SK-N-SH treated with all-trans-retinoic acid at 6 μM for 48 hours (cell line): ENCODE results near the gene PSMB11.

Experiments used
- ATAC-seq: fragments of 200-7000 bp; cut with Tn5 transposase; 3 replicates; pipeline ENCODE4 v1.9.1; 2020; ENCODE audit warnings: mild to moderate bottlenecking, moderate library complexity
- ARNTL ChIP-seq: fragments of 450-650 bp; formaldehyde crosslinking; IDR thresholded peaks from 2 replicates; pipeline ENCODE4 v1.5.0; 2020; ENCODE audit warnings: low read depth, mild to moderate bottlenecking, moderate library complexity, borderline replicate concordance
- BACH2 ChIP-seq: fragments of 250-450 bp; sonication (Bioruptor Pico); IDR thresholded peaks from 2 replicates; pipeline ENCODE4 v1.9.0; 2021; ENCODE audit warnings: mild to moderate bottlenecking, borderline replicate concordance
- CREB5 ChIP-seq: fragments of 250-450 bp; sonication (Bioruptor Pico); IDR thresholded peaks from 2 replicates; pipeline ENCODE4 v1.5.1; 2020; ENCODE audit warnings: low read depth, mild to moderate bottlenecking, moderate library complexity
- CSDC2 ChIP-seq: fragments of 250-450 bp; sonication (Bioruptor Pico); IDR thresholded peaks from 2 replicates; pipeline ENCODE4 v1.5.0; 2020; ENCODE audit warnings: mild to moderate bottlenecking, moderate library complexity
- CSRNP3 ChIP-seq: fragments of 250-450 bp; sonication (Bioruptor Pico); IDR thresholded peaks from 2 replicates; pipeline ENCODE4 v1.5.1; 2021; ENCODE audit warnings: mild to moderate bottlenecking, moderate library complexity
- ESRRG ChIP-seq: fragments of 250-450 bp; sonication (Bioruptor Pico); IDR thresholded peaks from 2 replicates; pipeline ENCODE4 v1.6.1; 2021; ENCODE audit warnings: mild to moderate bottlenecking
- GLIS3 ChIP-seq: fragments of 250-450 bp; sonication (Bioruptor Pico); IDR thresholded peaks from 2 replicates; pipeline ENCODE4 v1.5.0; 2020; ENCODE audit warnings: mild to moderate bottlenecking, moderate library complexity
- ISL1 ChIP-seq: fragments of 250-450 bp; sonication (Bioruptor Pico); IDR thresholded peaks from 2 replicates; pipeline ENCODE4 v2.1.2; 2022; ENCODE audit warnings: mild to moderate bottlenecking, moderate library complexity
- OSR1 ChIP-seq: fragments of 250-450 bp; sonication (Bioruptor Pico); IDR thresholded peaks from 2 replicates; pipeline ENCODE4 v1.8.0; 2022; ENCODE audit warnings: moderate library complexity, mild to moderate bottlenecking, inconsistent platforms
- PATZ1 ChIP-seq: fragments of 250-450 bp; sonication (Bioruptor Pico); IDR thresholded peaks from 2 replicates; pipeline ENCODE4 v1.8.0; 2020; ENCODE audit warnings: mild to moderate bottlenecking, moderate library complexity, borderline replicate concordance
- POU6F1 ChIP-seq: fragments of 250-450 bp; sonication (Bioruptor Pico); IDR thresholded peaks from 2 replicates; pipeline ENCODE4 v1.8.0; 2021; ENCODE audit warnings: low read depth, mild to moderate bottlenecking, moderate library complexity, borderline replicate concordance
- PPARA ChIP-seq: fragments of 250-450 bp; sonication (Bioruptor Pico); IDR thresholded peaks from 2 replicates; pipeline ENCODE4 v1.5.0; 2020; ENCODE audit warnings: mild to moderate bottlenecking, borderline replicate concordance
- RARB ChIP-seq: fragments of 250-450 bp; sonication (Bioruptor Pico); IDR thresholded peaks from 2 replicates; pipeline ENCODE4 v1.8.0; 2021; ENCODE audit warnings: mild to moderate bottlenecking, moderate library complexity
- SNAI2 ChIP-seq: fragments of 250-450 bp; sonication (Bioruptor Pico); IDR thresholded peaks from 2 replicates; pipeline ENCODE4 v1.5.0; 2020; ENCODE audit warnings: mild to moderate bottlenecking, moderate library complexity
- TCF4 ChIP-seq: fragments of 250-450 bp; sonication (Bioruptor Pico); IDR thresholded peaks from 2 replicates; pipeline ENCODE4 v1.8.0; 2021; ENCODE audit warnings: mild to moderate bottlenecking, moderate library complexity, borderline replicate concordance
- TOX ChIP-seq: fragments of 250-450 bp; sonication (Bioruptor Pico); IDR thresholded peaks from 2 replicates; pipeline ENCODE4 v1.8.0; 2021; ENCODE audit warnings: mild to moderate bottlenecking, moderate library complexity, borderline replicate concordance
- TSHZ2 ChIP-seq: fragments of 250-450 bp; sonication (Bioruptor Pico); IDR thresholded peaks from 2 replicates; pipeline ENCODE4 v1.5.0; 2020; ENCODE audit warnings: mild to moderate bottlenecking, moderate library complexity
- ZC3H10 ChIP-seq: fragments of 250-450 bp; sonication (Bioruptor Pico); IDR thresholded peaks from 2 replicates; pipeline ENCODE4 v1.5.1; 2021; ENCODE audit warnings: mild to moderate bottlenecking, moderate library complexity
- ZFP3 ChIP-seq: fragments of 250-450 bp; sonication (Bioruptor Pico); IDR thresholded peaks from 2 replicates; pipeline ENCODE4 v1.5.0; 2020; ENCODE audit warnings: mild to moderate bottlenecking, moderate library complexity
- ZFP30 ChIP-seq: fragments of 450-650 bp; formaldehyde crosslinking; IDR thresholded peaks from 2 replicates; pipeline ENCODE4 v1.5.0; 2022; ENCODE audit warnings: mild to moderate bottlenecking, moderate library complexity
- ZNF70 ChIP-seq: fragments of 450-650 bp; formaldehyde crosslinking; IDR thresholded peaks from 2 replicates; pipeline ENCODE4 v1.5.0; 2020; ENCODE audit warnings: mild to moderate bottlenecking, moderate library complexity
- ZNF8 ChIP-seq: fragments of 450-650 bp; formaldehyde crosslinking; IDR thresholded peaks from 2 replicates; pipeline ENCODE4 v1.5.0; 2020; ENCODE audit warnings: mild to moderate bottlenecking, moderate library complexity

PSMB11 gene

GRCh38 chr14:23015618-23016017, 26.4 kb upstream of the PSMB11 start (continued):
- TF ChIP-seq ZFP30 (CRISPR knock-in tag) (no peak), TCF4 (CRISPR knock-in tag) (no peak), RARB (no peak), ESRRG (CRISPR knock-in tag) (no peak), TOX (no peak), ZFP3 (CRISPR knock-in tag) (no peak)
- TF ChIP-seq, all 23 proteins: peak for 0

GRCh38 chr14:23017091-23017490, 24.9 kb upstream of the PSMB11 start:
- ATAC-seq, result no peak
- TF ChIP-seq ARNTL (CRISPR knock-in tag) (no peak), TCF4 (CRISPR knock-in tag) (no peak), CSRNP3 (CRISPR knock-in tag) (no peak), ZC3H10 (CRISPR knock-in tag) (no peak), ZNF70 (no peak), ZFP3 (CRISPR knock-in tag) (no peak), RARB (no peak), GLIS3 (CRISPR knock-in tag) (no peak), CREB5 (CRISPR knock-in tag) (no peak), ZNF8 (no peak), POU6F1 (no peak)

GRCh38 chr14:23018107-23018506, 23.9 kb upstream of the PSMB11 start:
- ATAC-seq, result no peak
- TF ChIP-seq ZC3H10 (CRISPR knock-in tag) (no peak), CSDC2 (CRISPR knock-in tag) (no peak), ESRRG (CRISPR knock-in tag) (no peak)
- TF ChIP-seq, all 23 proteins: peak for 0

- no peak for TF ChIP-seq PATZ1 (CRISPR knock-in tag)
- no peak for TF ChIP-seq ISL1 (CRISPR knock-in tag)
- TF ChIP-seq TCF4 (CRISPR knock-in tag), result no peak
- TF ChIP-seq TOX, result no peak
- no peak for TF ChIP-seq POU6F1
- TF ChIP-seq OSR1 (CRISPR knock-in tag), result no peak
- no peak for TF ChIP-seq SNAI2 (CRISPR knock-in tag)
- TF ChIP-seq RARB, result no peak
- TF ChIP-seq CSDC2 (CRISPR knock-in tag), result no peak
- TF ChIP-seq CSRNP3 (CRISPR knock-in tag), result no peak
- TF ChIP-seq PPARA (CRISPR knock-in tag), result no peak
- no peak for TF ChIP-seq ZC3H10 (CRISPR knock-in tag)
- TF ChIP-seq TSHZ2 (CRISPR knock-in tag), result no peak
- no peak for TF ChIP-seq GLIS3 (CRISPR knock-in tag)
- TF ChIP-seq BACH2 (CRISPR knock-in tag), result no peak
- TF ChIP-seq ZFP30 (CRISPR knock-in tag), result no peak
- TF ChIP-seq, all 23 proteins: peak for 0
- no peak for ATAC-seq
Measured at GRCh38 chr14:23020143-23021128, 21.6 kb upstream of the PSMB11 start.
